TTC549 (cell line): ENCODE data around the gene PCSK6.
"Not testable (repeated sequence)": the region's sequence is repeated elsewhere in the genome, so short reads cannot be mapped to it uniquely, and the experiment has no call there.

Experiments used
- FAIRE-seq: peaks from 2 replicates; lab custom pipeline; 2012; peaks lifted over from hg19 to GRCh38; lab: Jason Lieb, UNC

Gene PCSK6

DNA sequence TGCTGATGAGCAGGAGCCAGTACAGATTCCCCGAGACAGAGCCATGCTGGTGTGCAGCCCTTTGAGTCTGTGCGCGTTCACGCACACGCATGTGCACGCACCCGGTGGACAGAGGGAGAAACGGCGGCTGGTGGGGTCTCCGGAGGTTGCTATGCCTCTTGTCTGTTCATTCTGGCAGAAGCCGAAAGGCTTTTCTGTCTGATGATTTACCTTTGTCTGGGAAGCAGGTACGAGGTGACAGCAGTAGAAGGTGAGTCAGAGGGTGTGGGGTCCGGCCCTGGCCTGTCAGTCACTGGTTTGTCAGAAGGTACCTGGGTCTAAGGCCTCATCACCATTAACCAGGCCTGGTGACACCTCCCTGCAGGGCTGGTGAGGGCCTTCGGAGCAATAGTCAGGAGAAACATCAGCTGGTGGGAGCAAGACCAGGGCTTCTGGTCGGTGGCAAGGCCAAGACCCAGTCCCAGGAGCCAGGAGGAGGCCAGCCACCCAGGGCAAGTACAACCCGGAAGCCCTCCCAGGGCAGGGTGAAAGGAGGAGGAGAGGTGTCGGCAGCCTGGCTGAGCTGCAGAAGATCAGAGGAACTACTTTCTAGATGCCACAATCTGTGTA is 7.5 kb downstream of the PCSK6 start:
- no peak for FAIRE-seq

DNA sequence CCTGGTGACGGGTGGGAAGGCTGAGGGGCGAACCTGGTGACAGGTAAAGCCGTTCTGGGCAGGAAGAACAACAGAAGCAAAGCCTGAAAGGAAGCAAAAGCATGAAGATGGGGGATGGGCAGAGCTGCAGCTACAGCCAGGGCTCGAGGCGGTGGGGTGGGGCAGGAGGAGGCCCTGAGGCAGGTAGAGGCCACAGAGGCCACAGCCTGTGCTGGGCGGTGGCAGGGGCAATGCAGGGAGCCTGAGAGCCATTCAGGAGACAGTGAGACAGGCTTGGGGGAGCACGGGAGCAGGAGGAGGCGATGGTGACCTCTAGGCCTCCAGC is 8.2 kb downstream of the PCSK6 start:
- no peak for FAIRE-seq

DNA sequence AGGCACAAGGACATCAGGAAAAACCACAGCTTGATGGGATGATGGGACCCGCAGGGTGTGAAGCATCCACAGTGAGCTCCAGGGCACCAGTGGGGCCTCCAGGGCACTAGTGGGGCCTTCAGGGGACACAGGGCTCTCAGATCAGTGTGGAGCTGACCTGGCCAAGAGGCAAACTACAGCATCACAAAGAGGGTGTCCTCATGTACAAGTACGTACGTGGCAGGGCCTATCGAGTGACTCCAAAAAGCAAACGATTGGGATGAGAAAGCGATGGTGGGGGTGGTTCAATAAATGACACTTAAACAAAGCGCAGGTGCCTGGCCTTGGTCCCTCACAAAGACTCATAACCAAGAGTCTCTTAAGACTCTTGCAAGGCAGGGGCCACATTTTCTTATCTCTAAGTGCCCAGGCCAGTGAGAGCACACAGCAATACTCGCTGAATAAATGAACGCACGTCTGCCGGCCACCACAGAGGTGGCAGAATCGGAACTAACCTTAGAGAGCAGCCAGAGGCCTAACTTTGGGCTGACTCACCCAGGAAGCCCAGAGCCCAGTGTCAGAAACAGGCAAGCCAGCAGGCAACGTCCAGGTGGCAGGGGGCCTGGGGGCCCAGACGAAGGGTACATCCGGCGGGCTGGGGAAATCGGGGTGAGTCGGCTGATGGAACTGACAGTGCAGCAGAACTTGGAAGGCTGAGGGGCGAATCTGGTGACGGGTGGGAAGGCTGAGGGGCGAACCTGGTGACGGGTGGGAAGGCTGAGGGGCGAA is 8.7 kb downstream of the PCSK6 start:
- FAIRE-seq = no peak

DNA sequence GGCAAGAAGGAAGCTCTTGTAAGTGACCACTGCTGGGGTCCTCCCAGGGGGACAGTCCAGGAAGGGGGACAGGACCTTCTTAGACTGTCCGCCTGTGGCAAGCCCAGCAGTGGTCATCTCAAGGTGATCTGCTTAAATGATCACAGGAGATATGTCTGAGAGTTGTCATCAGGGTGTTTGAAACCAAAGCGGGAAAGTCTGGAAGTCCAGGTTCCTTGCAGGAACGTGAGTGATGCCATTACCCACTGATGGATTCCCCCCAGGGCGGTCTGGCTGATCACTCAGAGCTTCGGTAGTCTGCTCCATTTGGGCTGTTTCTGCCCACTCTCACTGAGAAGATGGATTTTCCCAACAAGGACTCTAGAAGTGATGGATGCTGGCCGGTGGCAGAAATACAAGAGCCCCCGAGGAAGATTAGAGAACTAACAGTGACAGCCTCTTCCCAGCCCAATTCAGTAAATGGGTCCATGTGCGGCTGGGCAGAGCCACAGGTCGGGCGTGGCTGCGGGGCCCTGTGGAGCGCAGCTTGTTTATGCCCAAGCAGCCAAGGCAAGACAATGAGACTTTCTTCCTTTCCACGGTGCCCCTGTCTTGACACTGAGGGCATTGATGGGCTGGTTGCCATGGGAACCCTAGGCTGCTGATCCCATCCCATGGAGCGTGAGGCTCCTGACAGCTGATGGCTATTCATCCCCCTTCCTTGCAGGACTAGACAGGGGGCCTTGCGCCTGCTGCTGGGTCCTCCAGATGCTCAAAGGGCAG is 9.5 kb downstream of the PCSK6 start:
- FAIRE-seq = no peak

DNA sequence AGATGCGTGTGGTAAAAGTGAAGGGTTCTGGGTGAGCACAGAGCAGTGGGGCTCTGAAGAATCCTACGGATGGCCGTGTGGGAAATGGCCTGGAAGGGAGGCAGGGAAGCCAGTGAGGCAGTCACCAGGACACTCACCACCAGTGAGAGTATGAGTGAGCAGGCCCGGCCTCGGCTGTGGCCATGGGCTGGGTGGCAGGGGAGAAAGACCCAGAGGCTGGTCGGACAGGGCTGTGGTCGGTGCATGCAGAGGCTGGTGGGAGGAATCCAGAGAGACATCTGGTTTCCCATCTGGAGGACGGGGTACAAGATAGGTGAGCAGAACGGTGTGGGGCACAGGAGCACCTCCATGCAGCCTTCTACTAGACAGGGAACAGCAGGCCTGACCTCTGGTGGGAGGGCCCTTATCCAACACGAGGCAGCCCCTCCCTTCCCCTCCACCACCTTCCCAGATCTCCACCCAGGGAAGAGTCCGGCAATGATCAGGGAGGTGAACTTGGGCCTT is 10.1 kb downstream of the PCSK6 start:
- FAIRE-seq = no peak

DNA sequence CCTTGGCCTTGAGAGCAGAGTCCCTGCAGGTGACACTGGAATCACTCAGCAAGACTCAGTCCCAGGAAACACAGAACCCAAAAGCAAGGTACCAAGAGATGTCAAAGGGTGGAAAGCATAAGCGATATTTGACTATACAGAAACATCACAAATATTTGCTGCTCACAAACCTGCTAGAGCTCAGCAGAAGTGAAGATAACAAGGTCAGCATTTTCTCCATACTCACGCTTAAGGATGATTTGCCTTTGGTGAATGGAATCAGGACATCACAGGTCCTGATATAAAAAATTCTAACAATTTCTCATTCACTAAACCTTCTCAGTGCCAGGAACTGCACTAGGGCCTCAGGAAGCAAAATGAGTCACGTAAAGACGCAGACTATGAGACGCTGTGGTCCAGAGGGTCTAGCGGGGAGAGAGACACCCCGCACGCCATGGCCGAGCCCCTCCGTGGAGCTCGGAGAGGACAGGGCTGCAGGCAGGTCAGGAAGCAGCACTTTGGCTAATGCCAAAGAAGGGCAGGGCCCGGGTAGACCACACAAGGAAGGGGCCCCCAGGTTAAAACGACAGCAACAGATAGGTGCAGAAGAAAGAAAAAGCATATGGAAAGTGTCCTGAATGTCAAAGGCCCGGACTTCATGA is 10.7 kb downstream of the PCSK6 start:
- FAIRE-seq = no peak

DNA sequence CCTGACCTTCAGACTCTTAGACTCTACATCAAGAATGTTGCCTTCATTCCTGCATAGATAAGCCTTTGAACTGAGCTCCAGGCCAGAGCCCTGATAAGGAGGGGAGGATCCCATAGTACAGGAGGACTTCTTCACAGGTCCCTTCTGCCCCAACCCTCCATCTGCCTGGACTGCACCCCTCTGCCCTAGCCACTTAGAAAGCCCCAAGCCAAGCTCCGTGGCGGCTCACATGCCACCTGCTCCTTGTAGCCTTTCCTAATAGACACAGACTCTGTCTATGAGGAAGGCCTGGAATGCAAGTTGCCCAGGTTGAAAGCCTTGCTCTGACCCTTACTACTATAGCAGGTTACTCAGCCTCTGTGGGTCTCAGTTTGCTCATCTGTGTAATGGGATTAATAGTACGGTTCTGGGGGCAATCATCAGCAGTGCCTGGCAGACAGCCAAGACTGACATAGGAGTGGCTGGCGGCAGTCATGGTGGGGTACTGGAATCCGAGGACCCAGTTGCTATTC is 11.6 kb downstream of the PCSK6 start:
- FAIRE-seq = no peak

DNA sequence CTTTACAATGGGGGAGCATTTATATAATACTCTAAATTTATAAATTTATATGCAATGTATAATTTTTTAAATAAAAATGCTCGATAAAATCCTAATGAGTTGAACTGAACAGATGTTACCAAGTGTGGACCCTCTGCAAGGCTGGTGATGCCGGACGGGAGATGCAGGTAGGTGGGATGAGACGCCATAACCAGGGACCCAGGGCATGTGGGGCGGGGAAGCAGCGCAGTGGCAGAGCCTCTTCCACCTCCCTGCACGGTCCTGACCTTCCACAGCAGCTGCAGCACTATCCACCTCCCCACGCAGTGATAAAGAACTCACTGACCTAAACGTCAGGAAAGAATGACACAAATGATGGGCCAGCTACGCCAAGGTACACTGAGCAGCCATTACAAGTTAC is 12.8 kb downstream of the PCSK6 start:
- no peak for FAIRE-seq

DNA sequence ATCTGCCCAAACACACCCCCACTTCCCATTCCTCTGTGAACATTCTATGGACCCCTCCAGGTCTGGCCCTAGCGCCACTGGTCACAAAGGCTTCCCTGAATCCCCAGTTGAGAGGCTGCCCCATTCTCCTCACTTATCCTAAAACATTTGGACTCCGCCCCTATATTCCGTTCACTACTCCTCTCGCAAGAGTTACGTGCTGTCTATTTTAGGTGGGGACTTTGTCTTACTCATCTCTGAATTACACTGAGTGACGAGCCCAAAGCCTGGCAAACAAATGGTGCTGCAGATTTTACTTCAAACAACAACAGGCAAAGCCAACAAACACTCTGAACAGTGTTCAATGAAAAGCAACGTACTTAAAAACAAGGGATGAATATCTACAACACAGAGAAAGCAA is 14.5 kb downstream of the PCSK6 start:
- FAIRE-seq = no peak

DNA sequence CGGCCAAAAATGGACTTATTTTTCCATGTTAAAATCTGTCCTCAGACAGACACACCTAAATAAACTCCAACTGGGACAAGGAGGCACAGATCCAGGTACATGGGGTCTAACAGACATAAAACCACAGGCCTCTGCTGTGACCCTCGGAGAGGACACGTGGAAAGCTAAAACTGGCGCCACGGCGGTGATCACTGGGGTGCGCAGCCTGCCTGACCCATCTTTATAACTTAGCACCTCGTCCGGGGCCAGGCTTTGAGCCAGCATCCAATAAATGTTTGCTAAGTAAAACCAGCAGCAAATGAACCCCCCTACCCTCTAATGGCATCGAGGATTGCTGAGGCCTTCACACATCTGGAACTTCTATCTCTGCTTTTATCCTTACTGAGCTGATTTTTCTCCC is 15.3 kb downstream of the PCSK6 start:
- no peak for FAIRE-seq

DNA sequence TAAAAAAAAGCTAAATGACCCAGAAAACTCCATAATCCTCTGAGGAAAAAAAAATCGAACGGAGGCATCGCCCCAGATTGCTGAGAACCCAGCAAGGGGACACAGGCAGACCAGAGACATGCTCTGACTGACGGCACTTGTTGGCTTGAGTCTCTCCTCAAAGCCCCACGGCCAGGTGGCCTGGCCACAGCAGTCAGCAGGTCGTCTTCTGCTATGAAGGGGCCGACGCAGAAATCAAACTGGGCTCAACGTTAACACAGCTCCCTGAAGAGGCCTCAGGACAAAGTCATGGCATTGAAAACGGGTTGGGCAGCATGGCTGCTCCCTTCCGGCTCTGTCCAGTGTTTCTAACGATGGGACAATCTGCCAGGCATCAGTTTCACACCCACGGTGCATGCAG is 17.5 kb downstream of the PCSK6 start:
- FAIRE-seq = no peak

DNA sequence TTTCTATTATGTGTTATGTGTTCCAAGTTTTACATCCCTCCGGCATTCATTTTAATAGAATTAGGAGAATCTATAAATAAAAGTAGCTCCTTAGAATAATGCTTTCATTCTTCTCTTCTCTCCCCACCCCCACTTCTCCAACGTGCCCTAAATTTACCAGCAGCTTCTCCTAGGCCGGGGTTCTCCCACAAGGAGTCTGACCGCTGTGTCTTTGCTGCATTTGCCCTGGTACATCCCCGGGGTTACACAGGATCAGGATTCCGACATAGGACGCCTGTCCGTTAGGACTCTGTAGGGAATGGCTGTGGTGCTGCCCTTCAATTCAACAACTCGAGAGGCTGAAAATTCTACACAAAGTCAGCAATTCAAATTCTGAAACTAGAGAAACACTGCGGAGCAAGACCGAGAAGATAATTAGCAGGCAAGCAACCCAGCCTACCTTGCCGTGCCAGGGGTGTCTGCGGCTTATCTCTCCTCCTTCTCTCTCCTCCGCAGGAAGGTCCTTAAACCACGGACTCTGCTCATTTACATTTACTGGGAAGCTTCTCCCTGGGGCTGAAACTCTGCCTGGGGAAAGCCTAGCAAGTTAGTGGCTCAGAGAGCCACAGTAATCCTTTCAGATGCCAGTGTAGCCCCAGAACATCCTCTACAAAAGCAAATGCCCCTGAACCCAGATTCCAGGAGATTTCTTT is 18.8 kb downstream of the PCSK6 start:
- FAIRE-seq = no peak

DNA sequence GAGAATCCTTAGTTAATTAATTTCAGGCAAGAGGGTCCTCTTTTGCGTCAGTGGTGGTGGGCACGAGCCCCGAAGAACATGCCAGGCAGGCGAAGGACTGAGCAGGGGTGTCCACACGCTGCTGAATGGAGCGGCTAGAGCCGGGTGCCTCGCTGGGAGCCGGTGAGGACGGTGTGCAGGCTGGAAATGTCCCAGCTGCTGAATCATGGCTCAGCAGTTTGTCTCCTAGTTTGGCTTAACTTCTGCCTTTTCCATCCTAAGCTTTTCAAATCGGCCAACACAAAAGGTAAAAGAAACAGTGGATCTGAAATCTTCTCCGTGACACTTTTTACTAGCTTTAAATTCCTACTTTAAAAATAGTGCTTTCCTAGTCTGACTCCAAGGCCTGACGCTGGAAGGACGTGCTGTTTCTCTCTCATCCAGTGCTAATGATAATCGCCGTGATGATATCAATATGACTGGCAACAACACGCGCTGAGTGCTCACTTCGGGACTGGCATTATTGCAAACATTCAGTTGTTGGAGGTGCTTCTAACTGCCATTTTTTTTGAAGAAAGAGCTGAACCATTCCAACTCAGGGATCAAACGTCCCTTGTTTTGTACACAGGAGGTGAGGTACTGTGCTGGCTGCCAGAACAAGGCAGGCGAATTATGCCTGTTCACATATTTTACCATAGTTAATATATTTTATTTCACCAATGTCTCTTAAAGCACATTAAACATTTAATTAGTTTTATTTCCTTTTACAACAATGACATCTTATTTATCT is 19.8 kb downstream of the PCSK6 start:
- no peak for FAIRE-seq

DNA sequence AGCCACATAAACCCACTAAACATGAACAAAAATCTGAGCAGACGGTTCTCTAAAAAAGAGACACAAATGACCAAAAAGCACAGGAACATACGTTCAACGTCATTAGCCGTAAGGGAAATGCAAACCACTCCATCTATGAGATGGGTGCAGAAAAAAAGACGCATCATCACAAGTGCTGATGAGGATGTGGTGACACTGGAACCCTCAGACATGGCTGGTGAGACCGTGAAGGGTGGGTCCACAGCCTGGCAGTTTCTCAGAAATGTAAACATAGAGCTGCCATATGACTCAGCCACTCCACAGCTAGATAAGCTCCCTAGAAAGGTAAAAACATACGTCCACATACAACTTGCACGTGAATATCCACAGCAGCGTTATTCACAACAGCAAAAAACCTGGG is 23.3 kb downstream of the PCSK6 start:
- FAIRE-seq = no peak

DNA sequence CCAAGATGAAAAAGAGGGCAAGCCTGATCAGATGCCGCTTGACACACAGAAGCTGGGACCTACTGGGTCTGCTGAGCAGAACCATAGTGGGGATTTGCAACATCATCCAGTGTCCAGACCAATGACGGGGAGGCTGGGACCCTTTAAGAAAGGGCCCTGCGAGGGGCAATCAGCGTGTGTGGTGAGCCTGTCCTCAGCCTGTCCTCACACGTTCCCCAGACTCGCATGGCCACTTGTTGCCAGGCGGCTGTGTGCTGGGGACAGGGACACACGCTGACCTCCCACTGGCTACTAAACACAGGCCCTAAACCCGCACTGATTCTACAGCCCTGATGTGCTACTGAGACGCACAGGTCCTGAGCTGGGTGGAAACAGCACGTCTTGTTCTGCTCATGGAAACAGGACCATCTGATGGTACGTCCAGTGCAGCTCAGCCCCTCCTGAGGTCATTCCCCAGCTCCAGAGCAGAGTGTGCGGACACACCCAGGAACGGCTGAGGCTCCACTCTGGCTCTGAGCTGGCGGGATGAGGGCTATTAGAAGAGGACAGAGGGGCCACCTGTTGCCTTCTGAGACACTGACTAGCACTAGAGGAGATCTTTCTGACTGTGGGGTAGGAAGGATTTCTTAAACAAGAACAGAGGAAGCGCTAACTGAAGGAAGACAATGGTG is 24.4 kb downstream of the PCSK6 start:
- no peak for FAIRE-seq

DNA sequence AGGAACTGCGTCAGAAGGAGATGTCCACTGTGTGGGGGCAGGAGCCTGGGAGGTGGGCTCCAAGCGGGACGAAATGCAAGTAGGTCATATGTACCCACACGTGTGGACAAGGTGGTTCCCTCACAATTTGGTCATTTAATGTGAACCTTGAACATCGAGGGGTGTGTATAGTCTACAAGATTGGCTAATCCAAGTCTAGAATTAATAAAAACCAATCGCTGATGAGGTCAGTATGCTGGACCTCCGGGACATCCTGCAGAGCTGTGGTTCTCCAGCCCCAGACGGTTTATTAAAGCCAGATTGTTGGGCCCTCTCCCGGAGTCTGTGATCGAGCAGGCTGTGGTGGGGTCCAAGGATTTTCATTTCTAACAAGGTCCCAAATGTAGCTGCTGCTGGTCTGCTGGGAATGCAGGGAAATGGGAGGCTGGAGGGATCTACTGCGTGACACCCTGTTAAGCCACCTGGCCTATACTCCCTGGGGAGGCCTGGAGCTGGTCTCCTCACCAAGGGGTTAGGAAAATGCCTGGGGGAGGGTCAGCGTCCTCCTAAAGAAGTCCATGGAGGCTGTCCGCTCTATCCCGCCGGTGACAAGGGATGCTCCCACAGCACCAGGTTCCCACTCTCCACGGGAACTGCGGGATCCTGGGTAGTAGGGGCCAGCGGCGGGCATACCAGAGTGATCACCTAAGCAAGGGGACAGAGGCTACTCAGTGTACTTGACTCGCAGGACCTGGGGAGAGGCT is 25.1 kb downstream of the PCSK6 start:
- FAIRE-seq = no peak

DNA sequence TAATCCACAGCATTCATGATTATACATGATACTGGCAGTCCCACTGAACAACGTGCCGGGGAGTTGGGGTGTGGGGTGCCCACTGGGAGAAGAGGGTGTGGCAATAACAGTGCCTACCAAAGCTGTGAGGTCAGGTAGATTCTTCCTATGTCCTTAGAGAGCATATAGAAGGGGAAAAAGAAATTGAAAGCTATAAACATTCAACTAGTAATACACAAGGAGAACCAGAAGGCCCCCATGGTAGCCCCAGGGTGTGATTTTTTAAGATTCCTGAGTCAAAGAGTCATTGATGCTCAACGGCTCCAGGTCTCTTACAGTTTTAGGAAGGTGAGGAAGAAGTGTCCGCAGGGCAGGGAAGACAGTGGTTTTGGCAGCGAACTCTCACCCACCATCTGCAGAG is 25.8 kb downstream of the PCSK6 start:
- not testable (repeated sequence) for FAIRE-seq

DNA sequence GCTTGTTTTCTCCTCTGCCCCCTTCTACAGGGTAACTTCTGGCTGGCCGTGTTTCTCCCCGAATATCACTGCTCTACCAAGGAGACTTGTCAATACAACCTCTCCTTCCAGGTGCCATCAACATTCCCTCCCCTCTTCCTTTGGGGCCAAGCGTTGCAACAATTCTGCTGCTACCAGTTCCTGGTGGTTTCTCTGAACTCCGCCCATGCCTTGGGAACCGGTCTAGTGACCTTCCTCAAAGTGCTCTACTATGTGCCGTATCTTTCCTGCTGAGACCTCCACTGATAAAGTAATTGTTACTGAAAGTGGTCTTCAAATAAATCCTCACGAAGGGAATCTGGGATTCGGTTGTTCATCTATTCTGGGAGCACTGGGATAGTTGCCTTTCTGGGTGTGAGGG is 26.2 kb downstream of the PCSK6 start:
- FAIRE-seq = no peak

DNA sequence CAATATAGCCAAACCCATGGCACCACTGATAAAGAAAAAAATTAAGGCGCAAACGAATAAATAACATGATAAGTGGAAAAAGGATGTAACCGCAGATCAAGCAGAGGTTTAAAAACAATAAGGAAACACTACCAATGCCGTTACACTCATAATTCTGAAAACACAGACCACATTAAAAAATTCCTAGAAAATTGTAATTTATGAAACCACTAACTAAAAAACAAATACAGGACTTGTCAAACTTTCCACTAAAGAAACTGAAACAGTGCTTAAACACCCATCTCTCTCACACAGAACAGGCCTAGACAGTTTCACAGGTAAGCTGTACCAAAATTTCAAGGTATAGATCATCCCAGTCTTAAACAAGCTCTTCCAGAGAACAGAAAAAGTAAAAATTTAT is 28.4 kb downstream of the PCSK6 start:
- FAIRE-seq = no peak
